Activated CD4-positive, alpha-beta memory T cell treated with anti-CD3 and anti-CD28 coated beads for 36 hours (primary cell): ENCODE data around the gene DHCR24. TPM values are rescaled to one million over a fixed set of nuclear protein-coding genes. Genes with fewer than 3 reads are reported as not detected.
"Not testable (repeated sequence)": the region's sequence is repeated elsewhere in the genome, so short reads cannot be mapped to it uniquely, and the experiment has no call there.

Experiments used
- CTCF ChIA-PET: fragments of 350-600 bp; sonication (Branson Sonifier 250); formaldehyde crosslinking; loops from one replicate; lab custom pipeline; 2021; ENCODE audit warnings: antibody characterized with exemption, inconsistent platforms; lab: Charles Lee
- POLR2A ChIA-PET: fragments of 350-600 bp; sonication (Branson Sonifier 250); formaldehyde crosslinking; loops from one replicate; lab custom pipeline; 2021; ENCODE audit warnings: antibody characterized with exemption; lab: Charles Lee
- DNase-seq: peaks from one replicate; pipeline ENCODE4 v3.0.0-alpha.2; 2020
- H3K27ac Mint-ChIP-seq: one replicate; pipeline ENCODE4 v1.8.0; 2021; ENCODE audit warnings: mixed read lengths
- H3K27me3 Mint-ChIP-seq: one replicate; pipeline ENCODE4 v1.8.0; 2021; ENCODE audit warnings: mixed read lengths
- H3K36me3 Mint-ChIP-seq: one replicate; pipeline ENCODE4 v1.8.0; 2021; ENCODE audit warnings: mixed read lengths
- H3K4me1 Mint-ChIP-seq: one replicate; pipeline ENCODE4 v1.8.0; 2021; ENCODE audit warnings: low read depth, mixed read lengths
- H3K4me3 Mint-ChIP-seq: one replicate; pipeline ENCODE4 v1.8.0; 2021; ENCODE audit warnings: mild to moderate bottlenecking, mixed read lengths
- H3K9me3 Mint-ChIP-seq: one replicate; pipeline ENCODE4 v1.8.0; 2021; ENCODE audit warnings: mixed read lengths
- intact Hi-C: fragments of 100-400 bp; cut with micrococcal nuclease; formaldehyde crosslinking; loops from one replicate; pipeline ENCODE4 v1.15.1; 2023
- total RNA-seq, 2 experiments: library from RNA; stranded (reverse); gene quantifications; one replicate each; pipeline ENCODE4 v1.2.3, GENCODE V29; 2021

DHCR24 gene
- 10 to 100 TPM; 72.6 to 75.1 TPM for total RNA-seq

GRCh38 chr1:54886724-54887664 is at the start of gene DHCR24:
TSS of gene DHCR24 (minus strand) at chr1:54887195. CDS start at chr1:54887119, 76 bp downstream.
- ChIA-PET POLR2A (interaction anchor here (0.9 to 1.2 kb wide), 3 partner anchors 15 to 834 kb away, joined by 3 read pairs; partner anchors contain the start of genes TCEANC2 and TMEM59), CTCF (interaction anchor here (0.6 to 1.9 kb wide), 7 partner anchors 58 to 392 kb away, joined by 3 to 8 read pairs (median 4); partner anchors contain the start of gene TTC22)
- Mint-ChIP-seq H3K4me1 (peaks cover 47% of the 10 kb centered on the region), H3K27me3 (peaks cover 2% of the 10 kb centered on the region), H3K4me3 (peak within 1 kb of the TSS; percentile 92), H3K9me3 (no peaks in the 10 kb centered on the region), H3K27ac (peak within 1 kb of the TSS; percentile 84), H3K36me3 (peaks cover 31% of the 10 kb centered on the region)
- intact Hi-C loops: loop anchor here (2.0 to 5.0 kb wide), 2 partner anchors 65 to 86 kb away; partner anchors contain the start of gene TTC22
- DNase-seq: peak; percentile 83

- ChIA-PET CTCF (no interaction called here), POLR2A (no interaction called here)
- Mint-ChIP-seq H3K4me1 (peaks cover 9% of the 10 kb centered on the region), H3K36me3 (peaks cover 2% of the 10 kb centered on the region), H3K9me3 (no peaks in the 10 kb centered on the region), H3K27ac (no peak overlapping the region), H3K4me3 (no peak overlapping the region), H3K27me3 (peaks cover 20% of the 10 kb centered on the region)
- no peak for DNase-seq
- intact Hi-C loops: no loop called here
These were observed 49.8 kb upstream of the DHCR24 start for GRCh38 chr1:54936791-54937190.

- no peak for DNase-seq
- Mint-ChIP-seq H3K9me3 (peaks cover 2% of the 10 kb centered on the region), H3K27ac (no peak overlapping the region), H3K36me3 (peaks cover 2% of the 10 kb centered on the region), H3K4me1 (peaks cover 8% of the 10 kb centered on the region), H3K4me3 (no peak overlapping the region), H3K27me3 (peaks cover 22% of the 10 kb centered on the region)
- intact Hi-C loops: no loop called here
- ChIA-PET CTCF (interaction anchor here (1.0 to 1.8 kb wide), 4 partner anchors 10 to 87 kb away, joined by 3 to 13 read pairs (median 3); no protein-coding TSS in a partner anchor), POLR2A (no interaction called here)
These were observed 47.9 kb upstream of the DHCR24 start for GRCh38 chr1:54934869-54935268.

- H3K27ac Mint-ChIP-seq, H3K4me3 Mint-ChIP-seq, POLR2A ChIA-PET, intact Hi-C loops, DNase-seq, H3K4me1 Mint-ChIP-seq, H3K36me3 Mint-ChIP-seq, H3K9me3 Mint-ChIP-seq: not testable (repeated sequence)
- CTCF ChIA-PET: interaction anchor here (1.1 to 1.8 kb wide), 3 partner anchors 11 to 88 kb away, joined by 3 to 13 read pairs (median 3); no protein-coding TSS in a partner anchor
- peaks cover 22% of the 10 kb centered on the region for H3K27me3 Mint-ChIP-seq
These were observed 47.1 kb upstream of the DHCR24 start for GRCh38 chr1:54934081-54934480.

- Mint-ChIP-seq H3K4me1 (no peaks in the 10 kb centered on the region), H3K36me3 (no peaks in the 10 kb centered on the region), H3K9me3 (peaks cover 2% of the 10 kb centered on the region), H3K27ac (no peak overlapping the region), H3K4me3 (no peak overlapping the region), H3K27me3 (peaks cover 13% of the 10 kb centered on the region)
- CTCF ChIA-PET: interaction anchor here (0.6 to 2.1 kb wide), 3 partner anchors 14 to 91 kb away, joined by 3 to 12 read pairs (median 5); no protein-coding TSS in a partner anchor
- intact Hi-C loops: no loop called here
- POLR2A ChIA-PET: no interaction called here
- DNase-seq: no peak
These were observed 44.4 kb upstream of the DHCR24 start for GRCh38 chr1:54931275-54931840.

GRCh38 chr1:54929700-54930099 is 42.7 kb upstream of the DHCR24 start:
- Mint-ChIP-seq H3K4me1 (no peaks in the 10 kb centered on the region), H3K4me3 (no peak overlapping the region), H3K27me3 (peaks cover 7% of the 10 kb centered on the region), H3K9me3 (peaks cover 2% of the 10 kb centered on the region), H3K27ac (no peak overlapping the region), H3K36me3 (no peaks in the 10 kb centered on the region)
- no peak for DNase-seq
- intact Hi-C loops: no loop called here
- CTCF ChIA-PET: interaction anchor here (1.0 to 1.1 kb wide), 2 partner anchors 9 to 15 kb away, joined by 3 to 5 read pairs; no protein-coding TSS in a partner anchor
- POLR2A ChIA-PET: no interaction called here

- intact Hi-C loops: no loop called here
- DNase-seq: no peak
- ChIA-PET POLR2A (no interaction called here), CTCF (interaction anchor here (1.0 kb wide), 1 partner anchor 9 kb away, joined by 3 read pairs; no protein-coding TSS in a partner anchor)
- Mint-ChIP-seq H3K27ac (no peak overlapping the region), H3K4me1 (no peaks in the 10 kb centered on the region), H3K27me3 (peaks cover 4% of the 10 kb centered on the region), H3K36me3 (no peaks in the 10 kb centered on the region), H3K9me3 (peaks cover 6% of the 10 kb centered on the region), H3K4me3 (no peak overlapping the region)
These were observed 41.3 kb upstream of the DHCR24 start for GRCh38 chr1:54928327-54928726.

- intact Hi-C loops: no loop called here
- no peak for DNase-seq
- ChIA-PET CTCF (interaction anchor here (1.9 kb wide), 1 partner anchor 17 kb away, joined by 4 read pairs; no protein-coding TSS in a partner anchor), POLR2A (no interaction called here)
- H3K4me1 Mint-ChIP-seq: no peaks in the 10 kb centered on the region
- peaks cover 2% of the 10 kb centered on the region for H3K27me3 Mint-ChIP-seq
- no peak overlapping the region for H3K4me3 Mint-ChIP-seq
- no peak overlapping the region for H3K27ac Mint-ChIP-seq
- H3K36me3 Mint-ChIP-seq: no peaks in the 10 kb centered on the region
- peaks cover 6% of the 10 kb centered on the region for H3K9me3 Mint-ChIP-seq
These were observed 40.7 kb upstream of the DHCR24 start for GRCh38 chr1:54927472-54928240.

- Mint-ChIP-seq H3K4me1 (no peaks in the 10 kb centered on the region), H3K27ac (no peak overlapping the region), H3K4me3 (no peak overlapping the region), H3K9me3 (peaks cover 6% of the 10 kb centered on the region), H3K27me3 (peaks cover 5% of the 10 kb centered on the region), H3K36me3 (no peaks in the 10 kb centered on the region)
- ChIA-PET POLR2A (no interaction called here), CTCF (interaction anchor here (1.9 kb wide), 1 partner anchor 18 kb away, joined by 4 read pairs; no protein-coding TSS in a partner anchor)
- DNase-seq: no peak
- intact Hi-C loops: no loop called here
These were observed 40.0 kb upstream of the DHCR24 start for GRCh38 chr1:54926970-54927369.

GRCh38 chr1:54922921-54923421 is 36.0 kb upstream of the DHCR24 start:
- Mint-ChIP-seq H3K9me3 (peaks cover 4% of the 10 kb centered on the region), H3K27me3 (peaks cover 3% of the 10 kb centered on the region), H3K36me3 (no peaks in the 10 kb centered on the region), H3K4me1 (no peaks in the 10 kb centered on the region), H3K27ac (no peak overlapping the region), H3K4me3 (no peak overlapping the region)
- POLR2A ChIA-PET: no interaction called here
- intact Hi-C loops: no loop called here
- CTCF ChIA-PET: no interaction called here
- DNase-seq: no peak

GRCh38 chr1:54922040-54922761 is 35.2 kb upstream of the DHCR24 start:
- no peak overlapping the region for H3K4me3 Mint-ChIP-seq
- no peak for DNase-seq
- intact Hi-C loops: no loop called here
- peaks cover 3% of the 10 kb centered on the region for H3K27me3 Mint-ChIP-seq
- ChIA-PET CTCF (interaction anchor here (0.9 kb wide), 1 partner anchor 23 kb away, joined by 4 read pairs; no protein-coding TSS in a partner anchor), POLR2A (no interaction called here)
- H3K36me3 Mint-ChIP-seq: no peaks in the 10 kb centered on the region
- no peak overlapping the region for H3K27ac Mint-ChIP-seq
- no peaks in the 10 kb centered on the region for H3K4me1 Mint-ChIP-seq
- peaks cover 4% of the 10 kb centered on the region for H3K9me3 Mint-ChIP-seq
